HT1080 (cell line): ENCODE measurements around the gene SLC1A3. TPM values are rescaled to one million over a fixed set of nuclear protein-coding genes. Genes with fewer than 3 reads are reported as not detected.
A peak's percentile ranks its signal among the peaks of the same experiment; 100 is the strongest.

Experiments used
- DNase-seq: peaks from one replicate; pipeline ENCODE4 v3.0.0-alpha.2; 2015; ENCODE audit warnings: low read depth
- total RNA-seq: library from RNA; depleted of rRNA; stranded (reverse); fragments of >200 nt; shearing (Covaris generic); gene quantifications from 2 replicates; pipeline ENCODE4 v1.2.3, GENCODE V29; 2014

The SLC1A3 gene
- total RNA-seq, 1 experiment from 2014 or later, result 27.1 TPM

GRCh38 chr5:36654564-36654963, 48.2 kb downstream of the SLC1A3 start:
- no peak for DNase-seq

- no peak for DNase-seq
Observed at GRCh38 chr5:36655161-36655560, 48.8 kb downstream of the SLC1A3 start.

GRCh38 chr5:36656556-36656955, 50.1 kb downstream of the SLC1A3 start:
- peak; percentile 33 for DNase-seq

- DNase-seq, result peak; percentile 99
Observed at GRCh38 chr5:36657563-36657995, 51.2 kb downstream of the SLC1A3 start.

- DNase-seq, result peak; percentile 86
Observed at GRCh38 chr5:36658038-36658756, 51.8 kb downstream of the SLC1A3 start.

GRCh38 chr5:36659411-36659810, 53.0 kb downstream of the SLC1A3 start:
- DNase-seq, result no peak

GRCh38 chr5:36660397-36661049, 54.1 kb downstream of the SLC1A3 start:
- no peak for DNase-seq

GRCh38 chr5:36661456-36662220, 55.2 kb downstream of the SLC1A3 start:
- DNase-seq, result no peak

- DNase-seq, result no peak
Observed at GRCh38 chr5:36662291-36662851, 56.0 kb downstream of the SLC1A3 start.

- DNase-seq, result peak; percentile 82
Observed at GRCh38 chr5:36664766-36665165, 58.4 kb downstream of the SLC1A3 start.

- DNase-seq, result no peak
Observed at GRCh38 chr5:36665628-36666027, 59.2 kb downstream of the SLC1A3 start.

GRCh38 chr5:36666274-36666673, 59.9 kb downstream of the SLC1A3 start:
- no peak for DNase-seq

GRCh38 chr5:36666986-36667385, 60.6 kb downstream of the SLC1A3 start:
- DNase-seq, result no peak

GRCh38 chr5:36667824-36668223, 61.4 kb downstream of the SLC1A3 start:
- no peak for DNase-seq

GRCh38 chr5:36669015-36669651, 62.7 kb downstream of the SLC1A3 start:
- no peak for DNase-seq

- DNase-seq, result no peak
Observed at GRCh38 chr5:36670548-36670947, 64.1 kb downstream of the SLC1A3 start.

GRCh38 chr5:36675282-36675681, 68.9 kb downstream of the SLC1A3 start:
- DNase-seq, result no peak

GRCh38 chr5:36679221-36679989, 73.0 kb downstream of the SLC1A3 start:
- no peak for DNase-seq

- no peak for DNase-seq
Observed at GRCh38 chr5:36680066-36680465, 73.7 kb downstream of the SLC1A3 start.

- DNase-seq, result no peak
Observed at GRCh38 chr5:36681711-36682110, 75.3 kb downstream of the SLC1A3 start.

GRCh38 chr5:36682499-36682898, 76.1 kb downstream of the SLC1A3 start:
- no peak for DNase-seq
